Muscle of back (tissue), 11 donors: ENCODE results near the gene RXRA. TPM values are rescaled to one million over a fixed set of nuclear protein-coding genes. Genes with fewer than 3 reads are reported as not detected.
A peak's percentile ranks its signal among the peaks of the same experiment; 100 is the strongest.
"Not testable (repeated sequence)": the region's sequence is repeated elsewhere in the genome, so short reads cannot be mapped to it uniquely, and the experiment has no call there.

Source experiments
- DNase-seq, 3 donors: peaks; one replicate each; pipeline versions ENCODE4 v3.0.0 to v3.0.0-alpha.2; 2013
- polyA plus RNA-seq, 10 donors: library from polyadenylated mRNA; unstranded; fragments of 120-200 nt; gene quantifications; one replicate each; pipeline ENCODE4 v1.2.1, GENCODE V29; 2013; ENCODE audit not compliant: insufficient read length in 10 of 10

The RXRA gene
- polyA plus RNA-seq, 10 donors, result 23.7 to 46.0 (median 28.1) TPM

DNA sequence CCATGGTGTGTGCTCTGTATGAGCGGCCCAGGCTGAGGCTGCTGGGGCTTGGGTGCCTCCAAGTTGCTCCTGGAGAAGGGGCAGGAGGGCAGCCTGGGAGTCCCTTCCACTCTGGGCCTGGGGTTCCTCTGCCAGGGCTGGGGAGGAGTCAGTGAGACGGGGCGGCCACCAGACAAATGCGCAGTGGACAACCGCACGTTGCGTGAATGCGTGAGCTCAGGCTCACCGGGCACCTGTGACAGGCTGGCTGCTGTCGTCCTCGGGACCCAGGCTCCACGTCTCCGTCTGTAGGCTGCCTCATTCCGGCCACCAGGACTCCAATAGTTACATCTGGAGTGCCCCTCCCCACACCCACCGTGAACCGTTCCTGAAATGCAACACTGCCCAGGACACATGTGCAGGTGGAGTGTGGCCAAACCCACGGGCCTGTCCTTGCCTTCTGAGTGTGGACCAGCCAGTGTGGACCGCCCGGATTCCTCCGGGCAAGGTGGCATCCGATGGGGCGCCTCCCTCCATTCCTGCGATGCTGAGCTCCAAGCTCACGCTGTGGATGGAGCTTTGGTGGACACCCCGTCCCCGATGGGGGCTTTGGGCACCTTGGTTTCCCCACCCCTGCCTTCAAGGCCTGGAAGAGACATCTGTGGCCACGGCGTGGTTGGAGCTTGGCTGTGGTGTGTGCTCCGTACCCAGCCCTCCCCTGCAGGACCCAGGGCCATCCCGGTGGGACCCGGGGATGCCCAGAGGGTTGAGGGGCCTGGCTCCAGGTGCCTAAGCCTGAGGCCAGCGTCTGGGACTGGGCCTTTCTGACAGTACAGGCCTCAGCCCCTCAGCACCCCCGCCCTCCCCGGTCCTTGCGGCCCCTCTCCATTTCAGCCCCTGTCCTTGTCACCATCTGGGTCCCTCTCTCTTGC, 34.0 kb upstream of the RXRA start:
- DNase-seq, result no peak

DNA sequence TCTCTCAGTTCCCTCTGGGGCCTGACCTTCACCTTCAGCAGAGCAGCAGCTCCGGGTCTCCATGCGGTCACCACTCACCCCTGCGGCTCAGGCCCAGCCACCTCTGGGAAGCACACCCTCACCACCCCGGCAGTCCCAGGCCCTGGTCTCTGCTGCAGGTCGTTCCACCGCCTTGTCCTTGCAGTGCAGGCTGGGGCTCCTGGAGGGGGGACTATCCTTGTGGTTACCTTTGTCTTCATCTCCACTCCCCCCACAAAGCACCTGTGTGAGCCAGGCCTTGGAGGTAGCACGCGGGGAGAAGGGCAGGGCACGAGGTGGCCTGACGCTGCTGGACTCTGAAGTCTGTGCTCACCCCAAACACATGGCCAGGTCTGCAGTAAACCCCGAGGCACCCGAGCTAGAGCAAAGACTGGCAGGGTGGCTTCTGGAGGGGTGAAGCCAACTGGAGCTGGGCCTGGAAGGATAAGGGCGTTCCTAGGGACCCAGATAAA, 33.2 kb upstream of the RXRA start:
- no peak for DNase-seq

DNA sequence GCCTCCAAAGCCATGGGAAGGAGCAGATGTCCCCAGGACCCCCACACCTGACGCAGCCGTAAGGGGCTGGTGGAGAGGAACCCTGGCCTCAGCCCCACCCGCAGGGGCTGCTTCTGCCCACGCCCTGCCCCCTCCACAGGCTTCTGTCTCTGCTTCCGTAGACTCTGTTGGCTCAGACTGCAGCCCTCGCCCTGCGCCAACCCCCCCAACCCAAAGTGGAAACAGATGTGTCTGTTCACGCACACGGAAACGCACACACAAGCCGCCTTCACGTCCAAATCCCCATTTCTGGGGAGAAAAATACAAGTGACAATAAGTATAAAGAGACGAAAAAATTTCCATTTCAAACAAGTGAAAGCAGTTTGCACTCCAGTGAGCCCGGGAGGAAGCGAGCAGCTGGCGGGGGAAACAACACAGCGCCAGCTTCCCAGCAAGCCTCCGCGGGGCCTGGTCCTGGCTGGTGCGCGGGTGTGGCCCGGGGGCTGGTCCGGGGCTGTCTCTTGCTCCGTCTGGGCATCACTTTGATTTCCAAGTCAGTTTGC, 32.6 kb upstream of the RXRA start:
- peak in 2 of 3 donors; percentile 55 to 79 for DNase-seq

DNA sequence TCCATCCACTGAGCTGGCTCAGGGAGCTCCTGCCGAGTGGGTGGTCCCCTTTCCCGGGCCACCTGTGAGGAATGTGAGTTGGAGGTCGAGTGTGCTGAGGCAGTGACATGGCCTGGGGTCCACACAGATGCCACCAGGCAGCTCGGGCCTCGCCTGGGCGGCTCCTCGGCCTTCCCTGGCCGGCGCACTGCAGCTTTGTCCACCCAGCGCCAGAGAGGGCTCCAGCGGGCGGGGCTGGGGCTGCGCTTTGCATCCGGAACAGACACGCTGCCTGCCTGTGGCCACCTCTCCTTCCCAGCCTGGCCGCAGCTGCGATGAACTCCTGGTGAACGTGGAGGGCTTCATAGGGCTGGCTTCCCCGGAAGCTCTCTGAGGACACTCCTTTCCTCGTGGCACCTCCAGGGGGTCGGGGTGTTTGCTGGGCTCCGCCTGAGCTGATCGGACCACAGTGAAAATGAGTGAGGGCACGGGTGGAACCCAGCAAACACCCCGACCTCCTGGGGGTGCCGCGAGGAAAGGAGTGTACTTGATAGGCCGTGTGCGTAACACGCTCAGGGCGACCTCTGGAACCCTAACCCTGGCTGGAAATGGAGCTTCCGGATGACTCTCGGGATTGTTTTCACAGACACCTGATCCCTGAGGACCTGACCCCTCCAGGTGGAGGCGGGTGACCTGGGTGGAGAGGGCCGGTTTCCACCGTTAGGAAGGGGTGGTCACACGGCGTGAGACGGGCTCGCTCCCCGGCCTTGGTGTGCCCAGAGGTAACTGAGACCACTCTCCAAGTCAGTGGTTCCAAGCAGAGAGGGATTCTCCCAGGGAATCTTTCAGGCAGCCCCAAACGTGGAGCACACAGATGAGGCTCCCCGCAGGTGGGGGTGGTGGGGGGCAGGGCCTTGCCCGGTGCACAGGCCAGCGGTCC, 31.8 kb upstream of the RXRA start:
- DNase-seq, result peak in 2 of 3 donors; percentile 52 to 74

DNA sequence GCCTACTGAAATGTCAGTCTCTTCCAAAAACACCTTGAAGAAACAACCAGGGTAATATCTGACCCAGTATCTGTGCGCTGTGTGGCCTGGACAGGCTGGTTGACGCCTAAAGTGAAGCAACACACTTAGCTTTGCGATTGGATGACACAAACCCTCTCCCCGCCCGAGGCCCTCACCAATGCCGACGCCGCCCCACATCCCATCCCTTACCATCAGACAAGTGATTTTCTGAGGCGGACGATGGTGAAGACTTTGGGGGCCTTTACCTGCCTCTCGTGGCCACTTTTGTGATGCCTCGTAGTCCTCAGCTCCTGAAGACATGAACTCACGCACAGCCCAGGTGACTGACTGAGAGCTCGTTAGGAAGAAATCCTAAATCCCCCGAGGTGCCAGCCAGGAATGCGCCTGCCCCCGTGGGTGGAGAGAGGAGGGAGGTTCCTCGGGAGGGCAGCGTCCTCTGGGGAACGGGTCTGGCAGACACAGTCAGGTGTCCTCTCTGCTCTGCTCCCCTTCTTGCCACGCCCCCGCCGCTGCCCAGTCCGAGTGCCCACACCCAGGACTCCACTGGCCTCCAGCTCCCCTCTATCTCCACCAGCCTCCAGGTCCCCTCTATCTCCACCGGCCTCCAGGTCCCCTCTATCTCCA, 31.0 kb upstream of the RXRA start:
- DNase-seq, result no peak

DNA sequence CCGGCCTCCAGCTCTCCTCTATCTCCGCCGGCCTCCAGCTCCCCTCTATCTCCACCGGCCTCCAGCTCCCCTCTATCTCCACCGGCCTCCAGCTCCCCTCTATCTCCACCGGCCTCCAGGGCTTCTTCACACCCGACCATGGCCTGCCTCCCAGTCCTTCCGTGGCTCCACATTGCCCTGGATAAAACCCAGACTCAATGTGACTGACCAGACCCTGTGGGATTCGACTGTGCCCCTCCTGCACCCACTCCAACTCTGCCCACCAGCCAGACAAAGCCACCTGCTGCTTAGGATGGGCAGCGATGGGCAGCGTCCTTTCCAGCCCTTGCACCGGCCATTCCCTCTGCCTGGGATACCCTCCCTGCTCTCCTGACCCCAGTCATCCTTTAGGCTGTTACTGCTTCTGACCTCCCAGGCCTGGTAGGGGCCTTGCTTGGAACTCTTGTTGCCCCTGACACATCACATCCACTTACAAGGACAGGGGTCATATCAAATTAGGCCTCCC, 30.5 kb upstream of the RXRA start:
- no peak for DNase-seq

DNA sequence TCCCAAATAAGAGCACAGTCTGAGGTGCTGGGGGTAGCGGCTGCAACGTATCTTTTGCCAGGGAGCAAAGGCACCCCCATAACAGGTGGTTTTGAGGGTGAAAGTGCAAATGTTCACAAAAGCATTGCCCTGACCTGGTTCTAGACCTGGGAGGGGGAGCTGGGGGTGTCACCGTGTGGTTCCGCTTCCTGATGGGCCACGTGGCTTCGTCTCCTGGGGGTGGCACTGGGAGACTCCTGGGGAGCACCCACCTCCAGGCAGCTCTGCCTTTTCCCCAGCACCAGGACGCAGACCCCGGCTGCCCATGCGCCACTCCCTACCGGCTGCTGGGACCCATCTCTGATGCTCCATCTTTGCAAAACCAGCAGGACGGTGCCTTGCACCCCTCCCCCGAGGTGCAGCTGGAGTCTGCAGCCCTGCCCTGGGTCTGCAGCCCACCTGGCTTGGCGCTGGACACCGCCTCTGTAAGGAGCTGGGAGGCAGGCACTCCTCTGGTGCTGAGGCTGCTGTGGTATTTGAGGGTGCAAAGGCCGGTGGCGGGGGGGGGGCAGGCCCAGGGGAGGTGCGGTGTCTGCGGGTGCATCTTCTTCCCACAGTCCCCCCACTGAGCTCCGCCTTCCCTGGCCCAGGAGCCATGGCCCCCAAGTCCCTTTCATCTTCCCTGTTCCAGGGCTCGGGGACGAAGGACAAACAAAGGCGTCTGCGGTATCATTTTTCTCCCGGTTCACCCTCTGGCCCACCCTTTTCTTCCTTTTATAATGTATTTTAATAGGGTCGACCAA, 29.8 kb upstream of the RXRA start:
- no peak for DNase-seq

DNA sequence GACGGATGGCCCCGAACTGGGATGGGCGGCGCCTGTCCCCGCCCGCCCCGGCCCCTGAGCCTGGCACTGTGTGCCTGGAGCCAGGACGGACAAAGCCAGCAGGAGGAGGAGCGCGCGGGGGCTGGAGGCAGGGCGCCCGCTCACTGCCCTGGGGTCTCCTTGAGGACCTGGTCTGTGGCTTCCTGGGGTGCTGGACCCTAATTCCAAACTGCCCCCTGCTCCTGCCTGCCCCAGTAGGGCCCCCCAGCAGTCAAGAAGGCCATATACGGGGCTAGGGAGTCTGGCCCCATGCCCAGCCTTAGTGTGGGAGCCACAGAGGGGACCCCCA, 29.2 kb upstream of the RXRA start:
- no peak for DNase-seq

DNA sequence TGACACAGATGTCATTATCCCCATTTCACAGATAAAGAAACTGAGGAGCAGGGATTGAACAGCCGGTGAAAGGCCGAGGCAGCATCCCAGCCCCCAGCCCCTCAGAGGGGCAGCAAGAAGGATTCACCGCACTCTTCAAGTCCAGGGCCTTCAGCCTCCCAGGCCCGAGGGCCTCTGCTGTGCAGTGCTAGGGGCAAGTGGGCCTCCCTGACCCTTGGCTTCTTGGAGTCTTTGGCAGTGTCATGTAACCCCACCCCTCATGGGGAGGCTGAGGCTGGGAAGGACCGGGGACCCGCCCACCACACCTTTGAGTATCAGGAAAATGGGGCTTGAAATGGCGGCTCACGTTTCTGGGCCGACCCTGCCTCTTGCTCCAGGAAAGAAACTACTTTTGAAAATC, 28.7 kb upstream of the RXRA start:
- DNase-seq, result no peak

DNA sequence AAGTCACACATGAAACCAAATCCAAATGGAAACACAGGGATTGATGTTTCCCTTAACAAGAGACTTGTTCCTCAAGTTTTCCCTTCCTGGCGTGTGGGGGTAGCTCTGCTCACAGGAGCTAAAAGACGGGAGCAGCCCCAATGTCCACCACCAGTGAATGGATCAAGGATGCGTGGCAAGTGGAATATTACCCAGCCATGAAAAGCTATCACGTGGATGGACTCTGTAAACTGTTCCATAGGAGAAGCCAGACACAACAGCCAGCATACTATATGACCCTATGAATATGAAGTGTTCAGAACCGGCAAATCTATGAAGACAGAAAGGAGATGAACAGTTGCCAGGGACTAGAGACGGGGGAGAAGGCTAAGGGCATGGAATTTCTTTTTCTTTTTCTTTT, 28.3 kb upstream of the RXRA start:
- DNase-seq, result no peak

DNA sequence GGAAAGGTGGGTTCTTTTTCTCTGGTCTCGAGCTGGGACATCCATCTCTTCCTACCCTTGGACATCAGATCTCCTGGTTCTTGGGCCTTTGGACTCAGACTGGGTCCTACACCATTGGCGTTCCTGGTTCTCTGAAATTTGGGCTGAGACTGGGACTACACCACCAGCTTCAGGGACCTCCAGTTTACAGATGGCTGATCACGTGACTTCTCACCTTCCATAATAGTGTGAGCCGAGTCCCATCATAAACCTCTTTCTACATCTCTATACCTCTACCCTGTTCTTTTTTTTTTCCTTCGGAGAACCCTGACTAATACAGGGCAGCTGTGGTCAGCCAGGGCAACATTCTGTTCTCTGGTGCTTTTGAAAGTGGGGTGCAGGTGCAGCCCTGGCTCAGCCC, 27.2 kb upstream of the RXRA start:
- DNase-seq, result no peak

DNA sequence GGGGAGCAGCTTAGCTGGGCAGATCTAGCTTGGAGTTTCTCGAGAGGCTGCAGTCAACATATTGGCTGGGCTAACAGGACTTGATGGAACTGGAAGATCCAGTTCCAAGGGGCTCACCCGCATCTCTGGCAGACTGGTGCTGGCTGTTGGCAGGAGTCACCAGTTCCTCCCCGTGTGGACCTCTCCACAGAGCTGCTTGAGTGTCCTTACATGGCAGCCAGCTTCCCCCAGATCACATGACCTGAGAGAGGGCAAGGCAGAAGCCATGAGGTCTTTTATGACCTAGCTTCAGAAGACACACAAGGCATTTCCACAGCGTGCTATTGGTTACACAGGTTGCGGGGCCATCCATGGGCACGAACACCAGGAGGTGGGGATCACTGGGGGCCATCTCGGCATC, 26.4 kb upstream of the RXRA start:
- no peak for DNase-seq

DNA sequence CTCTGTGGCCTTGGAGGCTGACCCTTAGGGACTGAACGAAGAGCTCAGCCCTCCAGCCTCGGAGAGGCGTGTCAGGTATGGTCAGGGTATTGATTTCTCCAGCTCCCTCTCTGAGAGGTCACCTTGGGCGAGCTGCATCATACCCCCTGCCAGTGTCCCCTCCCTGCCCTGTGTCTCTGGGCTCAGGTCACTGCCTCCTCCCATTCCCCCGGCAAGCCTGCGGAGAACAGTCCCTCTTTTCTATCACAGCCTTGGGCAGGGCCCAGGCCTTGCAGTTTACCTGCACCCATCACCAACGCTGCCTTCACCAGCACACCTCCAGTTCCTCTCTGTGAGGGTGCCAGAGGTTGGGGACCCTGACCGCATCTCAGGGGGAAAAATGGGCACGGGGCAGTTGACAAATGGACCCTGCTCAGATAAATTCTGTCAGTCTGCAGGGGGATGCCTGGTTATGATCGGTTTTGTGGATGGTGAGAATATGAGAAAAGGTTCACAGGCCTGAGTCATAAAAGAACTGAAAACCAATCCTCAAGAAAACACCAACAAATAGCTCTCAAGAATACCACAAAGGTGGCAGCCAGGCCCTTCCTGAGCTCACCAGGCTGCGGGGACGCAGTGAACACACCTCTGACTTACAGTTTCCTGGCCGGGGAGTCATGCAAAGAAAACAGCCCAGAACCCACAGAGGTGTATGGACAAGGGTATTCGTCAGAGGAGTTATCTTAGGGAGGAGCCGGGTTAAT, 24.7 kb upstream of the RXRA start:
- DNase-seq, result no peak

DNA sequence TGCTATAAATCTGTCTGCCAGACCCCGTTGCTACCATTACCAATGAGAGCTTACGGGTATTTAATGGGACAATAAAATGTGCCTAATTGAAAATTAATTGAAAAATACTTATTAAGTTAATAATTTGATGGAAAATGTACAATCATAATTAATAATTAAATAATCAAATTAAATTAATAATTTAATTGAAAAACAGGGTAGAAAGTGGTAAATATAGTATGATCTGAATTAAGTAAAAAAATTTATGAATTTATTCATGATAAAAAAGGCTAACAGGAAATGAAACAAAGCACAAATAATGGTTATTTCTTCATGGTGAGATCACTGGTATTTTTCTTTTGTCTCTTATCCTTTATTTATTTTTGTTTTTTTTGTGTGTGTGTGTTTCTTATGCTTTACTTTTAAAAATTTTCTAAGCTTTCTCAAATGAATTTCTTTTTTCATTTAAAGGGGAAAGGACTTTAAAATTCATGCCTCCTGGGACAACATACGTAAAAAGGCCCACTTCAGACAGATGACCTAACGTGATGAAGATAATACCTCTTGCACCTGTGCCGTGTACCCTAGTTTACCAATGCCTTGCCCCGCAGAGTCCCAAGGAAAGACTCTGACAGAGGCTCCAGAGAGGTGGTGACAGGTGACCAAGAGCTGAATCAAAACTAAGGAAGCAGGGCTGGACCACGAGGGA, 24.0 kb upstream of the RXRA start:
- no peak for DNase-seq

DNA sequence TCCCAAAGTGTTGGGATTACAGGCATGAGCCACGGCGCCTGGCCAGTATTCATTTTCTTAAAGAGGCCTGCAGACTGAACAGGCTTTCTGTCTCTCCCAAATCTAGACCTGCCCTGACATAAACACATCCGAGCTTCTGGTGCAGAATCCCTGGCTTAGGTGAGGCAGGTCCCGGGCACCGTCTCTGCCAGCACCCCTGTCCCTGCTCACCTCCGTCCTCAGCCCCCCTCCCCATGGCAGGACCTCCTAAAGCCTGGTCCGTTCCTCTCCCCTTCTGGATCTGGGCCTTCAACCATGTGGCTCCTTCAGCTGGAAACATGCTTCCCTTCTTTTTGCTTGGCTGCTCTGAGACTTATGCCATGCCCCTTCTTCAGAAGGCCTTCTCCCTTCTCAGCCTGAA, 22.7 kb upstream of the RXRA start:
- DNase-seq, result no peak

DNA sequence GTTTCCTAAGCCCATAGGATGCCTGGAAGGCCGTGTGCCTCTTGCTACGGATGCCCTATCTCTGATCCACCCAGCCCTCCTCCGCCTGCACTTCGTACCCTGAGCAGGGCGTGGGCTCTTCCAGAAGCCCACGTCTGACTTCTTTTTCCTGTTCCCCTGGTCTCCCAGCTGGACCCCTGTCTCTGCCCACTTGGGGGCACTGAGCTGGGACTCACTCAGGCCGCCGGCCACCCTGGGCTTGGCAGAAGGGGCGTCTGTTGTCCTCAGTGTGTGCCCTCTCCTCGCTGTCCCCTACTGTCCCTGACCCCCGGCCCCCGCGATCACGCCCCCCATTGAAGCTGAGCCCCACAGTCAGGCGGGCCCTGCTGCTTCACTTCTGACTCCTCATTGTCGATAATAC, 22.0 kb upstream of the RXRA start:
- no peak for DNase-seq

DNA sequence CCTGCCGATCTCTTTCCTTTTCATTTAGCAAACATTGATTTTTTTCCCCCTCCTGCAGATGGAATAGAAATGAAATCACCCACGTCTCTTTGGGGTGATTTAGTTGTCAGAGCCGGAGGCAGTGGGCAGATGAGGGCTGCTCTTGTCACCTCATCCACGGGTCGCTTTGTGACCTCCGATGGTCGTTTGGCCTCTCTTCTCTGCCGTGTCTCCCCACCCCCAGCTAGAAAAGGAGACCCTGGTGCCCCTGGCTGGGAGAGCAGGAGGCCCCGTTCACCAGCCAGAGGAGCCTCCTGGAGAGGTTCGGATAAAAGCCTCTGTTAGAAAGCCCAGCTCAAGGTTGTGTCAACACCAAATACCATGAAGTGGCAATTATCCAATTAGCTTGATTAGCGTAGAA, 21.6 kb upstream of the RXRA start:
- no peak for DNase-seq

DNA sequence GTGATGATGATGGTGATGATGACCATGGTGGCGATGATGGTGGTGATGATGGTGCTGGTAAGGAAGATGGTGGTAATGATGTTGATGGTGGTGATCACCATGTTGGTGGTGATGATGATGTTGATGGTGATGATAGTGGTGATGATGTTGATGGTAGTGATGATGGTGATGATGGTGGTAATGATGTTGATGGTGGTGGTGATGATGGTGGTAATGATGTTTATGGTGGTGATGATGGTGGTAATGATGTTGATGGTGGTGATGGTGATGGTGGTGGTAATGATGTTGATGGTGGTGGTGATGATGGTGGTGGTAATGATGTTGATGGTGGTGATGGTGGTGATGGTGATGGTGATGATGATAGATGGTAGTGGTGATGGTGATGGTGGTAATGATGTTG, 20.7 kb upstream of the RXRA start:
- no peak for DNase-seq

DNA sequence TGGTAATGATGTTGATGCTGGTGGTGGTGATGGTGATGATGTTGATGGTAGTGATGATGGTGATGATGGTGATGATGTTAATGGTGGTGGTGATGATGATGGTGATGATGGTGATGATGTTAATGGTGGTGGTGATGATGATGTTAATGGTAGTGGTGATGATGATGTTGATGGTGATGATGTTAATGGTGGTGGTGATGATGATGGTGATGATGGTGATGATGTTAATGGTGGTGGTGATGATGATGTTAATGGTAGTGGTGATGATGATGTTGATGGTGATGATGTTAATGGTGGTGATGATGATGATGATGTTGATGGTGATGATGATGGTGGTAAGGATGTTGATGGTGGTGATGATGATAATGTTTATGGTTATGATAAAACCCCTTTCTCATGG, 20.2 kb upstream of the RXRA start:
- not testable (repeated sequence) for DNase-seq
